Psoas muscle (tissue), 8 donors: Measurements from ENCODE around the gene LUC7L3. TPM values are rescaled to one million over a fixed set of nuclear protein-coding genes. Genes with fewer than 3 reads are reported as not detected.

Experiments
- ATAC-seq, 4 donors: fragments of 200-7000 bp; cut with Tn5 transposase; one replicate each; pipeline ENCODE4 v1.9.1; 2020; ENCODE audit warnings: moderate library complexity in 3 of 4, mild to moderate bottlenecking in 2 of 4
- DNase-seq, 2 donors: peaks; one replicate each; pipeline ENCODE4 v3.0.0-alpha.2; 2020
- H3K27ac ChIP-seq: fragments of 200-600 bp; one replicate; pipeline ENCODE4 v1.8.0; 2022
- H3K27me3 ChIP-seq, 3 donors: fragments of 200-600 bp in 1 of 3; one replicate each; pipeline versions ENCODE4 v1.6.1 to v1.8.0; 2013 to 2022; ENCODE audit warnings: low read length in 2 of 3, mild to moderate bottlenecking in 2 of 3, moderate library complexity in 1 of 3; ENCODE audit not compliant: insufficient read depth in 3 of 3
- H3K36me3 ChIP-seq, 2 donors: fragments of 200-600 bp in 1 of 2; one replicate each; pipeline versions ENCODE4 v1.6.1 to v1.8.0; 2013 to 2022; ENCODE audit warnings: low read depth in 1 of 2, mild to moderate bottlenecking in 1 of 2, moderate library complexity in 1 of 2; ENCODE audit not compliant: insufficient read depth in 1 of 2
- H3K4me1 ChIP-seq: fragments of 200-600 bp; one replicate; pipeline ENCODE4 v1.8.0; 2022
- H3K4me3 ChIP-seq: fragments of 200-600 bp; one replicate; pipeline ENCODE4 v1.8.0; 2022; ENCODE audit warnings: mild to moderate bottlenecking
- H3K9me3 ChIP-seq: fragments of 200-600 bp; one replicate; pipeline ENCODE4 v1.8.0; 2022
- CTCF ChIP-seq: fragments of 200-600 bp; IDR thresholded peaks from one replicate; pipeline ENCODE4 v1.8.0; 2022; ENCODE audit warnings: antibody characterized with exemption
- WGBS, 3 donors: extraction: QIAGEN DNeasy Blood & Tissue Kit; methylation state at CpG; one replicate each; pipeline versions ENCODE4 v1.1.6 to v1.1.7; 2013; 5-methylcytosine and 5-hydroxymethylcytosine counted together
- intact Hi-C, 2 donors: fragments of 100-400 bp; cut with DNase I; formaldehyde crosslinking; loops; one replicate each; pipeline versions ENCODE4 v1.11.0 to v1.14.2; 2022
- polyA plus RNA-seq, 3 donors: library from polyadenylated mRNA; stranded (reverse); fragments of 200-250 nt; gene quantifications; one replicate each; pipeline ENCODE4 v1.2.3, GENCODE V29; 2013
- total RNA-seq, 4 donors: library from RNA; stranded (reverse); fragmentation: NEBNext Ultra II Directional in 2 of 4; extraction: Animal tissue kit (Norgen Biotek cat#: 25700) in 2 of 4; gene quantifications; one replicate each; pipeline versions ENCODE4 v1.2.1 to v1.2.4, GENCODE V29; 2021 to 2023
- donor health status: healthy with polysubstance abuse.
- donor health status: DM: no; HTN: no; CAD: no; lungs with moderate emphysema.
- donor health status: Bipolar disorder and iron deficiency.
- donor health status: healthy.
- donor health status: DM: yes; HTN: yes; CAD: no.
- donor health status: DM: no; HTN: no; CAD: no.
- donor health status: DM: no; HTN: no; CAD: no.
- donor health status: DM: yes; HTN: yes; CAD: no.

LUC7L3 gene
- total and polyA plus RNA-seq, 7 donors = 25.4 to 108 (median 49.2) TPM

GRCh38 chr17:50692448-50693035 is 26.9 kb upstream of the LUC7L3 start:
- Histone ChIP-seq H3K36me3 (peaks cover 14 to 59% of the 10 kb centered on the region in 2 donors), H3K27me3 (no peaks in the 10 kb centered on the region), H3K9me3 (no peaks in the 10 kb centered on the region), H3K4me3 (no peak overlapping the region), H3K4me1 (peaks cover under 1% of the 10 kb centered on the region), H3K27ac (no peak overlapping the region)
- ATAC-seq (no peak), DNase-seq (no peak)
- intact Hi-C loops = no loop called here
- WGBS, 3 donors = 82 to 87% (median 87%) methylated on average over 6 of the region's 6 CpGs
- no peak for TF ChIP-seq CTCF

GRCh38 chr17:50693036-50693682 is 26.2 kb upstream of the LUC7L3 start:
- ATAC-seq = no peak
- intact Hi-C loops = no loop called here
- no peak for DNase-seq
- H3K9me3 ChIP-seq = no peaks in the 10 kb centered on the region
- no peak for TF ChIP-seq CTCF
- H3K4me3 ChIP-seq = no peak overlapping the region
- 87 to 94% (median 88%) methylated on average over 5 of the region's 5 CpGs for WGBS, 3 donors
- no peaks in the 10 kb centered on the region for H3K27me3 ChIP-seq
- H3K4me1 ChIP-seq = peaks cover 5% of the 10 kb centered on the region
- H3K36me3 ChIP-seq = peaks cover 14 to 65% of the 10 kb centered on the region in 2 donors
- no peak overlapping the region for H3K27ac ChIP-seq

- TF ChIP-seq CTCF = no peak
- H3K4me1 ChIP-seq = peaks cover 17% of the 10 kb centered on the region
- intact Hi-C loops = loop anchor here (5.0 kb wide), 2 partner anchors 69 to 149 kb away; partner anchors contain the start of gene SPATA20 (in 2 of the 2)
- no peak overlapping the region for H3K27ac ChIP-seq
- no peak overlapping the region for H3K4me3 ChIP-seq
- ATAC-seq (no peak), DNase-seq (no peak)
- peaks cover 14 to 96% of the 10 kb centered on the region in 2 donors for H3K36me3 ChIP-seq
- H3K9me3 ChIP-seq = no peaks in the 10 kb centered on the region
- WGBS, 3 donors = 63 to 82% (median 74%) methylated on average over 3 of the region's 3 CpGs
- no peaks in the 10 kb centered on the region for H3K27me3 ChIP-seq
Measured at GRCh38 chr17:50696365-50696879, 23.0 kb upstream of the LUC7L3 start.

- no peak for TF ChIP-seq CTCF
- H3K4me3 ChIP-seq = no peak overlapping the region
- ATAC-seq (no peak), DNase-seq (no peak)
- intact Hi-C loops = loop anchor here (5.0 kb wide), 2 partner anchors 70 to 150 kb away; partner anchors contain the start of gene SPATA20 (in 2 of the 2)
- 84 to 95% (median 88%) methylated on average over 3 of the region's 3 CpGs for WGBS, 3 donors
- peaks cover 14 to 97% of the 10 kb centered on the region in 2 donors for H3K36me3 ChIP-seq
- no peak overlapping the region for H3K27ac ChIP-seq
- no peaks in the 10 kb centered on the region for H3K9me3 ChIP-seq
- no peaks in the 10 kb centered on the region for H3K27me3 ChIP-seq
- H3K4me1 ChIP-seq = peaks cover 23% of the 10 kb centered on the region
Measured at GRCh38 chr17:50697062-50697461, 22.3 kb upstream of the LUC7L3 start.
